M059J (cell line): ENCODE data around the gene PABPN1L. TPM values are rescaled to one million over a fixed set of nuclear protein-coding genes. Genes with fewer than 3 reads are reported as not detected.
"Not testable (repeated sequence)": the region's sequence is repeated elsewhere in the genome, so short reads cannot be mapped to it uniquely, and the experiment has no call there.

Experiments used
- DNase-seq: peaks from one replicate; pipeline ENCODE4 v3.0.0-alpha.2; 2012; ENCODE audit warnings: low read depth
- total RNA-seq: library from RNA; depleted of rRNA; stranded (reverse); fragments of >200 nt; shearing (Covaris generic); gene quantifications from 2 replicates; pipeline ENCODE4 v1.2.3, GENCODE V29; 2014

The PABPN1L gene
- total RNA-seq, 1 experiment from 2014 or later, result not detected

- DNase-seq, result no peak
Measured at GRCh38 chr16:88830783-88831182, 35.7 kb downstream of the PABPN1L start.

- no peak for DNase-seq
Measured at GRCh38 chr16:88830258-88830657, 36.2 kb downstream of the PABPN1L start.

DNA sequence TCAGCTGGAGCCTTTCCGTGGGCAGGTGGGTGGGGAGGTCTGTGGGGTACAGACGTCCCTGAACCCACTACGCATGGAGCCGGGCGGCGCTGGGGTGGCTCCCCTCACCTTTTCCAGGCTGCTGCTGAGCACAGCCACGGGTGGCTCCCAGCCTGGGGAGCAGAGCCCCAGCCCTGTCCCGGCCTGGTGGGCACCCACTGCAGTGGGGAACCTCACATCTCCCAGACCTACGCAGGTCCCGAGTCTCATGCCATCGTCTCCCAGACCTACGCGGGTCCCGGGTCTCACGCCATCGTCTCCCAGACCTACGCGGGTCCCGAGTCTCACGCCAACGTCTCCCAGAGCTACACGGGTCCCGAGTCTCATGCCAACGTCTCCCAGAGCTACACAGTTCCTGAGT is 37.7 kb downstream of the PABPN1L start:
- DNase-seq, result no peak

DNA sequence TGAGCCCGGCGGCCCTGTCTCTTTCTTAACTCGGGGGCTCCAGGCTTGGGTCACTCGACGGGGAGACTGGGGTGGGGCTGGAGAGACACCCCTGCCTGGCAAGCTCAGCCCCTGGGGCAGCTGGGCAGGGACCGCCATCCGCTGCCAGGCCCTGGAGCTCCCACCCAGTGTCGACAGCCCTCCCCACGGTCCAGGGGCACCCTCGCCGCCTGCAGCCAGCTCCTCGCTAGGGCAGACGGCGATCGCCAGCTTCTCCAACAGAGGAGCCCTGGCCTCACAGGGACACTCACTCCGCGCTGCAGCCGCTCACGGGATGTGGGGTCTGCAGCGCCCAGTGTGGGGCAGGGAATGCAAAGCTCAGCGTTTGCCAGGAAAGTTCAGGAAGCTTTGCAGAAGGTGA is 38.7 kb downstream of the PABPN1L start:
- DNase-seq, result no peak

GRCh38 chr16:88826070-88826840 is 40.2 kb downstream of the PABPN1L start:
- DNase-seq, result no peak

- DNase-seq, result no peak
Measured at GRCh38 chr16:88825146-88825545, 41.3 kb downstream of the PABPN1L start.

- DNase-seq, result no peak
Measured at GRCh38 chr16:88824256-88825077, 42.0 kb downstream of the PABPN1L start.

DNA sequence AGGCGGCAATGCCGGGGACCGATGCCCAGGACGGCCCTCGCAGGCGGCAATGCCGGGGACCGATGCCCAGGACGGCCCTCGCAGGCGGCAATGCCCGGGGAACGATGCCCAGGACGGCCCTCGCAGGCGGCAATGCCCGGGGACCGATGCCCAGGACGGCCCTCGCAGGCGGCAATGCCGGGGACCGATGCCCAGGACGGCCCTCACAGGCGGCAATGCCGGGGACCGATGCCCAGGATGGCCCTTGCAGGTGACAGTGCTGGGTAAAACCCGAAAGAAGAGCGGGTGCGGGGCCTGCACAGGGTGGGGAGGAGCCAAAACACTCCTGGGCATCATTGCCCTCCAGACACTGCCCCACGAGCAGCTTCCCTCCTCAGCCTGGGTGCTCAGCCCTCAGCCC is 42.8 kb downstream of the PABPN1L start:
- DNase-seq, result not testable (repeated sequence)

GRCh38 chr16:88822281-88823040 is 44.0 kb downstream of the PABPN1L start:
- DNase-seq, result no peak

GRCh38 chr16:88821168-88821850 is 45.2 kb downstream of the PABPN1L start:
- no peak for DNase-seq

GRCh38 chr16:88820385-88821025 is 46.0 kb downstream of the PABPN1L start:
- DNase-seq, result no peak

DNA sequence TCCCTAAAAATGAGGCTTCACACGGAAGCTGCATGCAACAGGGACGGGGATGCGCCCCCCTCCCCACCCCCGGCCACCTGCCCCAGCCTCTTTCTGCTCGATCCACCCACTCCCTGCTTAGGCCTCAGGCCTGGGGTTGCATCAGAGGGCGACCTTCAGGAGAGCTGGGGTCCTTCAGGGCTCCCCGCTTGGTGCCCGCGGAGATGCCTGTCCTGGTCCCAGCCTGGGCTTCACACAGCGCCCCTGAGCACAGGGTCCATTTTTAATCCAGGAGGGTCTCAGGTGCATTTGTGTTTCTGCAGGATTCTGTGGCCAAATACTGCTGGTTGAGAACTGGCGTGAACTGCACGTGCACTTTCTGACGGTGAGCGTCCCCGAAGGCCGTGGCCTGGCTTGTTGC is 47.3 kb downstream of the PABPN1L start:
- no peak for DNase-seq

- DNase-seq, result no peak
Measured at GRCh38 chr16:88818575-88818874, 47.9 kb downstream of the PABPN1L start.

- DNase-seq, result no peak
Measured at GRCh38 chr16:88817785-88818574, 48.5 kb downstream of the PABPN1L start.

GRCh38 chr16:88816736-88817535 is 49.5 kb downstream of the PABPN1L start:
- DNase-seq, result no peak

DNA sequence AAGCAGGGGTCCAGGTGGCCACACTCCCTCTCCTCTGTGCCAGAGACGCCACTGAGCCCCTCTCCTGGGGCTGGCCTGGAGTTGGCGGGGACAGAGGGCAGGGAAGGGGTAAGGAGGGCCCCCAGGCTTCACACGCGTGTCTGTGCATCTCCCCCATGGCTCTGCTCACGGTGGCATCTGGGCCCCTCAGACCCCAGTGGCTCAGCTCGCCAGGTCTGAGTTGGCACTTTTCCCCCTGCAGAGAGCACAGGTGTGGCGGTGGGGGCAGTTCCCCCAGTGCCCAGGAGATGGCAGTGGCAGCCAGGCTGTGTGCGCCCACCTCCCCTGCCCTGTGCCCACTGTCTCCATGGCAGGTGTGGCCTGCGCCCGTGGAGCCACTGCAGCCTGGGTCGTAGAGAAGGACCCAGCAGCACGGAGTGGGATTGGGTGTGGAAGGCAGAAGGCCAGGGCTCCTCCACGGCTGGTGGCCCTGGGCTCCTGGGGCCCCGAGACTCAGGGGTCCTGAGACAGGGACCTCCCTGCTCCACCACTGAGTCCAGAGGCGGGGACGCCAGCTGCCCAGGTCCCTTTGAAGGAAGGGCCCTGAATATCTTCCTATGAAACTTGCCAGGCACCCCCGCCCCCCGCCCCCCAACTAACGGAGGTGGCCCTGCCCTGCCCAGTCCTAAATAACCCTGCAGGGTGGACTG is 50.4 kb downstream of the PABPN1L start:
- DNase-seq, result no peak

DNA sequence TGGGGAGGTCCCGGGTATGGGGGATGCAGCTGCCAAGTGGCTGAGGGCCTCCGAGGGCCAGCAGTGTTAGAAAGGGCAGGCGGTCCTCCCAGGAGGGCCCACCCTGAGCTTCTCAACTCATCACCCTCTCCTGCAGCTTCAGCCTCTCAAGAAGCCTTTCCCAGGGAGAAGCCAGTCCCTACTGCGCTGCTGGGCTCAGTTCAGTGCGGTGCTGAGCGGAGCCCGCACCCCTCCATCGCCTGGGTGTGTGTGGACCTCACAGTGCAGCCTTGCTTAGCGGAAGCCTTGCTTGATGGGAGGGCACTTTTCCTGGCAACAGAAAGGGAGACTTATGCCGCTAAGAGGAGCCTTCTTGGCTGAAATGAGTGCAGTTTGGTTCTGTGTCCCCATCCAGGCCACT is 51.2 kb downstream of the PABPN1L start:
- DNase-seq, result no peak

- DNase-seq, result no peak
Measured at GRCh38 chr16:88814144-88814502, 52.3 kb downstream of the PABPN1L start.
